Tibial artery (tissue), 4 donors: ENCODE data around the gene SNAP29.
A peak's percentile ranks its signal among the peaks of the same experiment; 100 is the strongest.

Source experiments
- DNase-seq, 2 donors: peaks; one replicate each; pipeline ENCODE4 v3.0.0-alpha.2; 2019
- H3K27ac ChIP-seq, 2 donors: fragments of 200-600 bp; sonication (generic) in 1 of 2; 1 replicate in 1 of 2; 2 replicates in 1 of 2; pipeline ENCODE4 v1.5.1; 2018 to 2019; ENCODE audit warnings: mild to moderate bottlenecking in 1 of 2
- H3K27me3 ChIP-seq, 2 donors: fragments of 200-600 bp; sonication (generic) in 1 of 2; one replicate each; pipeline versions ENCODE4 v1.5.1 to v1.6.0; 2016 to 2019
- H3K36me3 ChIP-seq, 3 donors: fragments of 200-600 bp; sonication (generic) in 2 of 3; one replicate each; pipeline ENCODE4 v1.5.1; 2016 to 2019; ENCODE audit warnings: mild to moderate bottlenecking in 2 of 3
- H3K4me1 ChIP-seq, 4 donors: fragments of 200-600 bp; sonication (generic) in 2 of 4; 1 replicate in 3 of 4; 2 replicates in 1 of 4; pipeline ENCODE4 v1.5.1; 2016 to 2019
- H3K4me3 ChIP-seq, 2 donors: fragments of 200-600 bp; sonication (generic) in 1 of 2; 1 replicate in 1 of 2; 2 replicates in 1 of 2; pipeline ENCODE4 v1.5.1; 2018 to 2019; ENCODE audit warnings: mild to moderate bottlenecking in 2 of 2
- H3K9me3 ChIP-seq, 3 donors: fragments of 200-600 bp; sonication (generic) in 1 of 3; one replicate each; pipeline ENCODE4 v1.5.1; 2016 to 2019
- intact Hi-C: fragments of 100-400 bp; cut with DNase I; formaldehyde crosslinking; loops from one replicate; pipeline ENCODE4 v1.15.0; 2023; ENCODE audit warnings: low total_unique reads
- TF ChIP-seq, protein P1 (sequence below), 2 experiments: fragments of 200-600 bp in 1 of 2; fragments of 450-650 bp in 1 of 2; IDR thresholded peaks; one replicate each; pipeline ENCODE4 v1.5.1; 2017 to 2019; ENCODE audit warnings: antibody characterized with exemption in 2 of 2, mild to moderate bottlenecking in 1 of 2, moderate library complexity in 1 of 2

The SNAP29 gene

DNA sequence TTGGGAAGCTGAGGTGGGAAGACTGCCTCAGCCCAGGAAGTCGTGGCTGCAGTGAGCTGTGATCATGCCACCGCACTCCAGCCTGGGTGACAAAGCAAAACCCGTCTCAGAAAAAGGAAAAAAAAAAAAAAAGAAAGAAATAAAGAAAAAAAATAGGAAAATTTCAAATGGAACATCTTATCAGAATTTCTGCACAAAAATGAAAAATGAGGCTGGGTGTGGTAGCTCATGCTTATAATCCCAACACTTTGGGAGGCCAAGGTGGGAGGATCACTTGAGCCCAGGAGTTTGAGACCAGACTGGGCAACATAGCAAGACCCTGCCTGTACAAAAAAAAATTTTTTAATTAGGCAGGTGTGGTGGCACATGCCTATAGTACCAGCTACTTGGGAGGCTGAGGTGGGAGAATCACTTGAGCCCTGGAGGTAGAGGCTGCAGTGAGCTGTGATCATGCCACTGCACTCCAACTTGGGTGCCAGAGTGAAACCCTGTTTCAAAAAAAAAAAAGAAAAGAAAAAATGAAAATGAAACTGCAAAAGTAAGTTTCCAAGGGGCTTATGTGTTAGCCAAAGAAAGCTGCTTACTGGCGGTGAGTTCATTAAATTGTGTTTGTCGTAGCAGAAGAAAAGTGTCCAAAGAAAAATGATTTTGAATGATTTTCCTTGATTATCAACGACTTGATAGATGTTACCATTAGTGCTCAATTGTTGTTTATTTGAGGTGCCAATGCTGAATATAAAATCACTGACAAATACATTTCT lies 50.9 kb downstream of the SNAP29 start:
- Histone ChIP-seq H3K4me3 (no peak overlapping the region), H3K4me1 (no peaks in the 10 kb centered on the region), H3K27ac (no peak overlapping the region), H3K27me3 (no peaks in the 10 kb centered on the region), H3K9me3 (no peaks in the 10 kb centered on the region), H3K36me3 (no peaks in the 10 kb centered on the region)
- intact Hi-C loops = no loop called here
- TF ChIP-seq, protein P1, sequence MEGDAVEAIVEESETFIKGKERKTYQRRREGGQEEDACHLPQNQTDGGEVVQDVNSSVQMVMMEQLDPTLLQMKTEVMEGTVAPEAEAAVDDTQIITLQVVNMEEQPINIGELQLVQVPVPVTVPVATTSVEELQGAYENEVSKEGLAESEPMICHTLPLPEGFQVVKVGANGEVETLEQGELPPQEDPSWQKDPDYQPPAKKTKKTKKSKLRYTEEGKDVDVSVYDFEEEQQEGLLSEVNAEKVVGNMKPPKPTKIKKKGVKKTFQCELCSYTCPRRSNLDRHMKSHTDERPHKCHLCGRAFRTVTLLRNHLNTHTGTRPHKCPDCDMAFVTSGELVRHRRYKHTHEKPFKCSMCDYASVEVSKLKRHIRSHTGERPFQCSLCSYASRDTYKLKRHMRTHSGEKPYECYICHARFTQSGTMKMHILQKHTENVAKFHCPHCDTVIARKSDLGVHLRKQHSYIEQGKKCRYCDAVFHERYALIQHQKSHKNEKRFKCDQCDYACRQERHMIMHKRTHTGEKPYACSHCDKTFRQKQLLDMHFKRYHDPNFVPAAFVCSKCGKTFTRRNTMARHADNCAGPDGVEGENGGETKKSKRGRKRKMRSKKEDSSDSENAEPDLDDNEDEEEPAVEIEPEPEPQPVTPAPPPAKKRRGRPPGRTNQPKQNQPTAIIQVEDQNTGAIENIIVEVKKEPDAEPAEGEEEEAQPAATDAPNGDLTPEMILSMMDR (IDR thresholded peaks at IDR 0.05) = no peak
- no peak for DNase-seq

GRCh38 chr22:20912494-20912893 lies 53.7 kb downstream of the SNAP29 start:
- Histone ChIP-seq H3K4me1 (peaks cover 0 to 8% (median 3%) of the 10 kb centered on the region in 4 donors), H3K9me3 (no peaks in the 10 kb centered on the region), H3K36me3 (no peaks in the 10 kb centered on the region), H3K4me3 (no peak overlapping the region), H3K27me3 (no peaks in the 10 kb centered on the region), H3K27ac (no peak overlapping the region)
- no peak for DNase-seq
- TF ChIP-seq, protein P1 (IDR thresholded peaks at IDR 0.05) = no peak
- intact Hi-C loops = no loop called here

DNA sequence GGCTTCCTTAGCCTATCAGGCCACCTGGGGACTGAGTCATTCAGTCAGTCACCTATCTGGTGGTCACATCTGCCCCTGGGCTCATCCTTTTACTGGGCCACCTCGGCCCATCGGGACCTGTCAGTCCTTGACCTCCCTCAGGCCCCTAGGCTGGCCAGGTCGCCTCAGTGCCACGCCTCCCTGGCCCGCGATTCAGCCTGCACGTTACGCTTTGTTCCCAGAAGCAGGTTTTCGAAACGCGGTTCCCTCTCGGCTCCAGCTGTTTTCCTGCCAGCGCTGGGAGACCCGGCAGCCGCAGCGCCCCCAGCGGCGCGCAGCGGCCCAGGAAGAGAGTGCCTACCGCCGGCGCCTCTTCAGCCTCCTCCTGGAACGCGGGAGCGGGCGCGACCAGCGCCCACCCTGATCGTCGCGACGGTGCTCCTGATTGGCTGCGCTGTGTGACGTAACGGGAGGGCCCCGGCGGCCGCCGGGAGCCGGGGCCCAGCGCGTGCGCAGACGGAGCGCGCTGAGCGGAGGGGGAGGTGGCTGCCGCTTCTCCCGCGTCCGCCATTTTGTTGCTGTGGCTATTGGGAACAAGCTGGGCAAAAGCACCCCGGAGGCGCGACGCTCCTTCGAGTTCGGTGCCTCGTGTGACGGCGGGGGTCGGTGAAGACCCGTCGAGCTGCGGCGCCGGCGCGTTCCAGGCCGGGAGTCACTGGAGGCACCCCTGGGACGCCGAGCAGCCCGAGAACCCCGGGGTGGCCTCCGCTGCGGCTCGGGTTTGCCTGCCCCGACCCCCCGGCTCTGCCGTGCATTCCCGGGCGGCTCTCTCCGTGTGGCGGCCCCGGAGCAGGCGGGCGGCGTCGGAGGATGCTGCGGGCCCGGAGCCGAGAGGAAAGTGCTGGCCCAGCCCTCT lies 58.4 kb downstream of the SNAP29 start, which contains the start of gene CRKL:
Gene CRKL, plus strand, starts transcription at position 492 of the 895 bp plus-strand sequence. CDS start 528 bp downstream, outside the sequence.
- no peaks in the 10 kb centered on the region for H3K9me3 ChIP-seq
- H3K27me3 ChIP-seq = no peaks in the 10 kb centered on the region
- peak within 1 kb of the TSS; percentile 97 for H3K27ac ChIP-seq
- no peaks in the 10 kb centered on the region for H3K36me3 ChIP-seq
- DNase-seq = peak; percentile 95 to 98
- peak within 1 kb of the TSS; percentile 97 to 98 for H3K4me3 ChIP-seq
- intact Hi-C loops = loop anchor here (2.0 to 5.0 kb wide), 2 partner anchors 58 to 80 kb away; partner anchors contain the start of genes PI4KA and SNAP29
- TF ChIP-seq, protein P1 (IDR thresholded peaks at IDR 0.05) = peak; percentile 93 to 95
- H3K4me1 ChIP-seq = peaks cover 0 to 34% (median 21%) of the 10 kb centered on the region in 4 donors

- no peaks in the 10 kb centered on the region for H3K9me3 ChIP-seq
- TF ChIP-seq, protein P1 (IDR thresholded peaks at IDR 0.05) = no peak
- H3K4me3 ChIP-seq = peak overlapping the region; percentile 97 to 98
- no peaks in the 10 kb centered on the region for H3K27me3 ChIP-seq
- peaks cover 0 to 48% (median 27%) of the 10 kb centered on the region in 4 donors for H3K4me1 ChIP-seq
- H3K27ac ChIP-seq = peak overlapping the region; percentile 97
- DNase-seq = no peak
- H3K36me3 ChIP-seq = no peaks in the 10 kb centered on the region
- intact Hi-C loops = loop anchor here (5.0 kb wide), 1 partner anchor 79 kb away; no protein-coding TSS in a partner anchor
Observed at GRCh38 chr22:20918663-20919218, 59.9 kb downstream of the SNAP29 start.

DNA sequence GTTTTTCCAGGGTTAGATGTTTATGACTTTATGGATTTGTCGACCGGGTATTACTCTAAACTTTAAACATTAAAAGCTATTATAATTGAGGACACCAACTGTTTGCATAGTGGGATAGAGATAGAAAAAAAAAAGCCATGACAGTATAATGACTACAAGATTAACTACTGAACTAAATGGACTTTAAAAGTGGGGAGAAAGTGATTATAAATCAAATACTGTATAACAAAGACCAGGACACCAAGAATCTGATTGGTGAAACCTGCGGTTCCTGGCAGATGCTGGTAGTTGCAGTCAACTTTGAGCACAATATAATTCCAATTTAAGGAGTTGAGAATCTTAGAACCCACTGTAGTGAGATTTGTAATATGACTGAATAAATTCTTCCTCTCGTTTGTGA lies 60.9 kb downstream of the SNAP29 start:
- DNase-seq = no peak
- peak overlapping the region in 1 of 2 donors; percentile 1 for H3K27ac ChIP-seq
- no peaks in the 10 kb centered on the region for H3K9me3 ChIP-seq
- peaks cover 0 to 56% (median 27%) of the 10 kb centered on the region in 4 donors for H3K4me1 ChIP-seq
- peak overlapping the region; percentile 97 to 98 for H3K4me3 ChIP-seq
- intact Hi-C loops = loop anchor here (5.0 kb wide), 1 partner anchor 78 kb away; no protein-coding TSS in a partner anchor
- no peaks in the 10 kb centered on the region for H3K27me3 ChIP-seq
- TF ChIP-seq, protein P1 (IDR thresholded peaks at IDR 0.05) = no peak
- H3K36me3 ChIP-seq = peaks cover 0 to 4% (median 0%) of the 10 kb centered on the region in 3 donors
